Loucy (cell line): ENCODE results near the gene ADAMTS10.

Experiments used
- CTCF ChIP-seq: fragments of 200-600 bp; sonication (generic); conservative IDR thresholded peaks from 2 replicates; pipeline ENCODE4 v1.5.1; 2014; ENCODE audit warnings: mild to moderate bottlenecking, antibody characterized with exemption, low read length
- EZH2phosphoT487 ChIP-seq: fragments of 200-600 bp; IDR thresholded peaks from 2 replicates; pipeline ENCODE4 v1.6.1; 2018; ENCODE audit warnings: antibody characterized with exemption, mild to moderate bottlenecking, moderate library complexity, borderline replicate concordance

GRCh38 chr19:8610041-8610935 lies at the start of gene ADAMTS10:
- TF ChIP-seq CTCF (no peak), EZH2phosphoT487 (no peak)
